Stimulated activated CD8-positive, alpha-beta memory T cell treated with anti-CD3 and anti-CD28 coated beads, Interleukin-12 subunit alpha, Interleukin-12 subunit beta, amount 100 ng/mL, for 24 hours (primary cell): ENCODE results near the gene SNRNP25.
"Not testable (repeated sequence)": the region's sequence is repeated elsewhere in the genome, so short reads cannot be mapped to it uniquely, and the experiment has no call there.

Experiments
- DNase-seq: peaks from one replicate; pipeline ENCODE4 v3.0.0-alpha.2; 2020; ENCODE audit errors: extremely low read depth

SNRNP25 gene

DNA sequence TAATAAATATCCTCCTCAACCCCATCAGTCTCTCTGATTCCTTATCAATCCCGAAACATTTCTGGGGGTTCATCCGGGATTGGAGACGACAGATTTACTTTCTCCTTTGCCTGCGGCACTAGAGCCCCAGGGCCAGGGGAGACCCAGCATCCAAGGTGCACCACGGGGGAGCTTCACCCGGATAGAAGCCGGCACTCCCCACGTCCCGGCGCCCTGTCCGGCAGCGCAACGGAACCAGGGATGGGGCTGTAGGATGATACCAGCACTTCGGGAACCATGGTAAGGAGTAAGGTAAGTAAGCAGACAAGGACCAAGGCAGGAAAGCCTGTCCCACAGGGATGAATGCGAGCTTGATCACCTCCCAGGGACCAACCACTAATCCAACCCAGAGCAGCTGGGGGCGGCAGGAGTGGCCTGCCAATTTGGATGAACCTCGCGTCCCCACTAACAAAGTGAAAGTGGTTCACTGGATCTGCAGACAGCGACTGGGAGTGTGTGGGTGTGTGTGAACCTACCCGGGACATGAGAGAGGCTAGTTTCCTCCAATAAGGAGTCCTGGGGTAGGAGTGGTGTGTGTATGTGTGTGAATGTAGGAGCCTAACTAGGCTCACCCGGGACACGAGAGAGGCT lies 12.1 kb upstream of the SNRNP25 start:
- no peak for DNase-seq

DNA sequence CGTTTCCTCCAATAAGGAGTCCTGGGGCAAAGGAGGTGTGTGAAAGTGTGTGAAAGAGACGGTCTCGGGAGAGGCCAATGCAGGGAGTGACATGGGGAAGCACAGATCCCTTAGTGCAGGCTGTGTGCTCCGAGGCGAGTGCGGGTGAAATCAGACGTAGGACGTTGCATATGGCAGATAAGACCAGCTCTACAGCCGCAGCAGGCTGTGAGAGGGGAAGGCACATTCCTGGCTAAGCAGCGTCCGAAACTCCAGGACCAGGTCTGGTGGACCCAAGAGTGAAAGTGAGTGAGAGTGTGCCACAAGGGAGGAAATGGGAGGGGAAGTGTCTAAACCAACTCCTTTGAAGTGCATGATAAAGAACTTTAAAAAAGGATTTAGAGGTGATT lies 11.6 kb upstream of the SNRNP25 start:
- DNase-seq, result no peak

DNA sequence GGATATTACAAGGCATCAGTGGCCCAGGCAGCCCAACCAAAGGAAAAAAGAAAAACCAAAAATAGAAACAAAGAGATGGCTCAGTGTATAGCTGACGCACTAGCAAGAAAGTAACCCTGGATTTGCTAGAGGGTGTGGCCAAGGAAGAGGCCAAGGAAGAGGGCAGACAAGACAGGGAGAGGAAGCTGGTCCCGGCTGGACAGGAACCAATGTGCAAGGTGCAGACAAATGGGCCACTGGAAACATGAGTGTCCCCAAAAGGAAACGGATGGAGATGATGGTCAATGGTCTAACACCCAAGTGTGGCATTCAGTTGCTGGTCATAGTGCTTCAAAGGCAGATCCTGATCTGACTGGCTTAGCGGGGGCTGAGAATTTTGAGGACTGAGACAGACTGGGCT lies 10.9 kb upstream of the SNRNP25 start:
- DNase-seq, result no peak

DNA sequence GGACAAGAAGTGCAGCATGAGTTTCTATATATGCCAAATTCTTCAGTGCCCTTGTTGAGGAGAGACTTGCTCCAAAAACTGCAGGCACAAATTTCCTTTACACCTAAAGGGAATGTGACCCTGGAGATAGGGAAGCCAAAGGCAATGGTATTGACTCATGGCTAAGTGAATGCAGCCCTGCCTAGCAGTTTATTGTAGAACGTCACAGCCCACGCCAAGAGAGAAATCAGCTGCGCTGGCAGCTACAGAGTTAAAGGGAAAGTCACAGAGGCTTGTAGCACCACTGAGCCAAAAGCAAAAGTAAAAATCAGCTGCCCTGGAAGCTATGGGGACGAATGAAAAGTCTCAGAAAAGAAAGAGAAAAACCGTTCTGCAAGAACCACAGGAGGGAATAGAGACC lies 10.3 kb upstream of the SNRNP25 start:
- no peak for DNase-seq

DNA sequence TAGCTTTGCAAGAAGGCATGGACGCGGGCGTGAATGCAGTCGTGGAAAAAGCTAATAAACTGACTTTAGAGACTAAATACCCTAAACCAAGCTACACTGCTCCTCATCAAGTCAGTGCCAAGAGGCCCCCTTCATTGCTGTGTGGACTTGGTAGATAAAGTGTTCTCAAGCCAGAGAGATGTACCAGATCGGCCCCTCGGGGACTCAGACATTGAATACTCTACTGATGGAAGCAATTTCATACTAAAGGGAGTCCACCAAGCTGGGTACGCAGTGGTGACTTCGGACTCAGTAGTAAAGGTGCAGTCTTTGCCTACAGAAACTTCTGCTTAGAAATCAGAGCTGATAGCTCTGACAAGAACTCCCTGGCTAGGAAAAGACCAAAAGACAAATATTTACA lies 9.0 kb upstream of the SNRNP25 start:
- DNase-seq, result no peak

DNA sequence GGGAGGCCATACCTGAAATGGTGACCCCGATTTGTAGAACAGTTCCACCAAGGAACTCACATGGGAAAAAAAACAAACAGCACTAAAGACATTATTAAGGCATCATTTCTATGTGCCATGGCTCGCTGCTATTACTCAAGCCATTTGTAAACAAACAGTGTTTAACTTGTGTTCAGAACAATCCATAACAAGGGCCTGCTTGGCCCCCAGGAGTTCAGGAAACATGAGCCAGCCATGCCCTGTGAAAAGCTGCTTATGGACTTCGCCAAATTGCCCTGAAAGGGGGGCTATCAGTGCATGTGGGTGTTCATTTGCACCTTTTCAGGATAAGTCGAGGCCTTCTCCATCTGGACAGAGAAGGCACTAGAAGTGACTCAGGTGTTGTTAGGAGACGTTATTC lies 8.2 kb upstream of the SNRNP25 start:
- no peak for DNase-seq

DNA sequence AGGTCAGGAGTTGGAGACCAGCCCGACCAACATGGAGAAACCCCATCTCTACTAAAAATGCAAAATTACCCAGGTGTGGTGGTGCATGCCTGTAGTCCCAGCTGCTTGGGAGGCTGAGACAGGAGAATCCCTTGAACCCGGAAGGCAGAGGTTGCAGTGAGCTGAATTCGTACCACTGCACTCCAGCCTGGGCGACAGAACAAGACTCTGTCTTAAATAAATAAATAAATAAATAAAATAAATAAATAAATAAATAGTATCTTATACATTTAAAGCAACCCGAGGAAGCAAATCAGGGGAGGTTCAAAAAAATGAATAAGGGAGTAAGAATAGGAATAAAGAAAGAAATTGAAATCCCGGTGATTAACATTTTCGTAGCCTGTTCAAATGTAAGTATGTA lies 7.1 kb upstream of the SNRNP25 start:
- not testable (repeated sequence) for DNase-seq

DNA sequence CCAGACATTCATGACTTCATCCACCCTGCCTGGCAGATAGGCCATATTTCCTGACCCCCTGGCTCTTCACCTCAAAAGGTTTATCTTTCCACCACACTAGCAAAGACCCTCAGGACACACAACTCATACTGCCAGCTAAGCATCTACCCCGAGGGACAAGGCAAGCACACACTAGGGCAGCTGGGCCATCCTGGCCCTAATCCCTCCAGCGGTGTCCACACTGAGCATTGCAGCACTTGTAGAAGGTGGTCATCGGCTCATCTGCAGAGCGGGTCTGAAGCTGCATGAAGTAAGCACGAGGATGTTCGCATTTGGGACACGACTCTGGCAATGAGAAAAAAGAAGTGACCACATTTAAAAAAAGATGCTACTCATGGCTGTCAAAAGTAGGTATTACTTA lies 6.4 kb upstream of the SNRNP25 start:
- no peak for DNase-seq

DNA sequence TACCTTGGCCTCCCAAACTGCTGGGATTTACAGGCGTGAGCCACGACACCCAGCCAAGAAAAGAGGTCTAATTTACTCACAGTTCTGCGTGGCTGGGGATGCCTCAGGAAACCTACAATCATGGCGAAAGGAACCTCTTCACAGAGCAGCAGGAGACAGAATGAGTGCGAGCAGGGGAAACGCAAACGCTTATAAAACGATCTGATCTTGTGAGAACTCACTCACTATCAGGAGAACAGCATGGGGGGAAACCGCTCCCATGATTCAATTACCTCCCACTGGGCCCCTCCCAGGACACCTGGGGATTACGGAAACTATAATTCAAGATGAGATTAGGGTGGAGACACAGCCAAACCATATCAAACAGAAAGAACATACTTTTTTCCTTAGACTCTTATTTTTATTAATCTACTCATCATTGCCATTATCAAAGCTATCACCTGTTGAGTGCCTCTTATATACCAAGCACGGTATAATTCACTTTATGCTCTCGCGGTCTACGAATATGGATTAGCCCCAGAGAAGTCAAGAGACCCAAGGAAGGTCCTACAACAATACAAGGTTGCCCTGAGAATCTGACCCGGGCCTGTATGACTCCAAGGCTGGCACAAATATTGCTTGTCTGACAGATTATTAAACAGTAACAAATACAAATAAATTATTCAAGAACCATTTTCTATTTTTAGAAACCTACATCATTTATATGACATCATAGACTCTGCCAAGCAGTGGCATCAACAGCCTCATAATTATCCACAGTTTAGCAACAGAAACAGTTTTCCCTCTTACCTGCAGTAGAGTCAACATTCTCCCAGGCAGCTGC lies 2.6 kb upstream of the SNRNP25 start:
- DNase-seq, result no peak

DNA sequence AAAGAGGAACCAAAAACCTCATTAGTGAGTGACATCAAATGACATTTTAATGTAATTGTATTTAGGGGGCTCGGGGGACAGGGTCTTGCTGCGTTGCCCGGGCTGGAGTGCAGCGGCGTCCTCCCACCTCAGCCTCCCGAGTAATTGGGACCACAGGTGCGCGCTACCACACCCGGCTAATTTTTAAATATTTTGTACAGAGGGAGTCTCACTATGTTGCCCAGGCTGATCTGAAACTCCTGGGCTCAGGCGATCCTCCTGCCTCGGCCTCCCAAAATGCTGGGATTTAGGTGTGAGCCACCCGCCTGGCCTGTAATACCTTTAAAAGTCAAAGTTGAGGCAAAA lies 581 bp downstream of the SNRNP25 start:
- DNase-seq, result no peak

DNA sequence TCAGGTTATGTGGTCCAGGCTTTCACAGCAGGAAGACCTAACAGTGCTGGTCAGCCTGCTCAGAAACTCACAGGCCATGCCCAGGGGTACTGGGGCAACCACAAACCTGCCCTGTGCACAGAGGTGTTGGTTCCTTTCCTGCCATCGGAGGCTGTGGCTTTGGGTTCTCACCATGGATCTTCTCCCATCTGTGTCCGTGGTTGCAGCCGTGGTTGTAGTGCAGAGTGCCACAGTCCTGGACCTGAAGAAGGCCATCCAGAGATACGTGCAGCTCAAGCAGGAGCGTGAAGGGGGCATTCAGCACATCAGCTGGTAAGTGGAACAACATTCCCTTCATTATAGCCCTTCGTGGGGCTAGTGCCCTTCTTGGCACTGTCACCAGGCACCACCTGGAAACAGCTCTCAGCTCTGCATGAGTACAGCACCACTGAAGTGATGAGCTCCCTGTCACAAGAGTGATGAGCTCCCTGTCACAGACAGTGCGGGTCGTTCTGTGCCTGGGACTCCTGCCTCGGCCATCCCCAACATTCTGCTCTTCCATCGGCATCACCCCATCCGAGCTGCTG lies 2.0 kb downstream of the SNRNP25 start:
- no peak for DNase-seq

DNA sequence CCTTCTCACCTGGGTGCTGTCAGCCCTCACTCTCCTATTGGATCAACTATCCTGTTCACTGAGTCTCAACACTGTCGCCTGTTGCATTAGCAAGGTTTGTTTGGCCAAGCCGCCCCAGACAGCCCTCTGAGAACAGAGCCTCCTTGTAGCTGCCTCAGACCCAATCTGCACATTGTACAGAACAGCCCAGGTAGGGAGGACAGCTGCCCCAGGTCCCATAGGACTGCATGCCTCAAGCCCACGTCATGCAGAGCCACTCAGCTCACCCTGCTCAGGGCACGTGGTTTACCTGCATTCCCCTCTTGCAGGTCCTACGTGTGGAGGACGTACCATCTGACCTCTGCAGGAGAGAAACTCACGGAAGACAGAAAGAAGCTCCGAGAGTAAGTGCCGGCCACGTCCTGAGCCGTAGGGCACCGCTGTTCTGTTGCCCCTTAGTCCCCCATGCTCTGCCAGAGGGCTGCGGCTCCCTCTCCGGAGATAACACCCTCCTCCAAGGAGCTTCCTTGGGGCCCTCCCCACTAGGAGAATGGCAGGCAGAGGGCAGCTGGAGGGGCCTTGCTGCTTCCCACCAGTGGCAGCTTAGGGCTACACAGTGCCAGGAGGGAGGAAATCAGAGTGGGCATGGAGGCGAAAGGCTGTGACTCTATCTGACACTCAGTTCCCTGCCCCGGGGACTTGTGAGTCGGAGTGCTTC lies 2.8 kb downstream of the SNRNP25 start:
- no peak for DNase-seq

DNA sequence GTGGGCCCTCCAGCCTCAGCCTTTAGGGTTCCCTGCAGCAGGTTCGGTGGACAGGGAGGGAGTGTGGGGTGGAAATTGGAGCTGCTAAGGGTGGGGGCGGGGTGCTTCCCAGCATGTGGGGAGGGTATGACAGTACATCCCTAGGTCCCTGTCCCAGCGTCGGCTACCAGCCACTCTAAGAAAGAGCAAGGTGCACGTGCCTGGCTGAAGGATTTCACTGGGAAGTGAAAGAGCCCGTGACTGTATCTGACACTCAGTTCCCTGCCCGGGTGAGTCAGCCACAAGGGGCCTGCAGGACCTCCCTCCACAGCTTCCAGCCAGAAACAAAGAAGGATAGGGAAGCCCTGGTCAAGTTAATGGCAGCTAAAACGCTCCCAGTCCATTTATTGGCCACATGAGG lies 4.1 kb downstream of the SNRNP25 start:
- no peak for DNase-seq

DNA sequence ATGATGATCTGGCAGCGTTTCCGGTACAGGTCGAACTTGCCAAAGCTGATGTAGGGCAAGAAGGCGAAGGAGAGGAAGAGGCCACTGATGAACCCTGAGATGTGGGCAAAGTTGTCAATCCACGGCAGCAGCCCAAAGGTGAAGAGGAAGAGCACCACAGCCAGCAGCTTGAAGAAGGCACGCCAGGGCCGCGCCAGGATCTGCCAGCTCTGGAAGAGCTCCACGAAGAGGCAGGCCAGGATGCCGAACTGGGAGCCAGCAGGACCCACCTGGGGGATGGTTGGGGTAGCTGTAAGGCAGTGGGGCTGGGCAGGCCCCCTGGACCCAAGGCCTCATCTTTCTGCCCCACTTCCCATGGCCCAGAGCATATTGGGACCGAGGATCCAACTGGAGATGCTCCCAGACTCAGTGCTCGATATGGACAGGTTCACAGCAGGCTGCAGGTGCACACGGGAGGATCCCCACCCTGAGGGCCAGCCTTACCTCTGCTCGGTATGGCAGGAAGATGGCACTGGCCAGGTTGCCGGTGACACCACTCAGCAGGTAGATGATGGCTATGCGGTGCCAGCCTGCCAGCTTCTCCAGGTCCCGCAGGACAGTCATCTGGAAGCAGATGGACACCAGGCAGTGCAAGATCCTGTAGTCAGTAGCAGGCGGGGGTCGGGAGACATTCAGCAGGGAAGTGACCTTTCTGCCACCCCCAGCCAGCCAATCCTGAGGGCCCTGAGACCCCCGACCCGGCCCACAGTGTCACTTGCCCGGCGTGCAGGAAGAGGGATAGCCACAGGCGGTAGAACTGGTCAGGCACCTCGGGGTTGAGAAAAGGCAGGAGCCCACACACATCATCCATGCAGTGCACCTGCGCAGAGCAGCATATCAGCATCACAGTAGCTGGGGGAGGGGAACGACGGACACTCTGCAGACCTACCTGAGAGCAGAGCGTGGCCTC lies 5.1 kb downstream of the SNRNP25 start:
- DNase-seq, result no peak

DNA sequence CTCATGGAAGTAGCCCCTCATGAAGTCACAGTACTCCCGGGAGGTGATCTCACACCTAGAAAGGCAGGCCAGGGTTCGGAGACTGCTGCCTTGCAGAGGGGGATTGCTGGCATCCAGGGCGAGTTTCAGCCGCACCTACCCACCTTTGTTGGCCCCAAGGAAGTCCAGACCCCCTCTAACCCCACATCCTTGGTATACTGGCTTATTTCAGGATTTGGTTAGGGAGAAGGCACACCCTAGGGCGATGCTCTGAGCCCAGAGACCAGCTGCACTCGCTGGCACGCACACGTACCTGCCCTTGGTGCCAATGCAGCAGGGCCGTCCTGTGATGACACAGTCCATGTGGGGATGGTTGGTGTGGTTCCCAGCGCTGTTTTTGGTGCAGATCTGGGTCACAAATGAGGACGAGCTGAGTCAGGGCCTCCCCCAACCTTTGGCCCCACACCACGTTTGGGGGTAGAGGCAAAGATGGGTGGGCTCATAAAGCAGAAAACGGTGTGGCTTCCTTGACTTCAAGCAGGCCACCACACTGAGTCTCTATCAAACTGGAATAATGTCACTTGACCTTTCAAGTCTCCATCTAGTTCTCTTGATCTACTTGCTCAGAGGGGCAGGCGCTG lies 5.9 kb downstream of the SNRNP25 start:
- DNase-seq, result no peak

DNA sequence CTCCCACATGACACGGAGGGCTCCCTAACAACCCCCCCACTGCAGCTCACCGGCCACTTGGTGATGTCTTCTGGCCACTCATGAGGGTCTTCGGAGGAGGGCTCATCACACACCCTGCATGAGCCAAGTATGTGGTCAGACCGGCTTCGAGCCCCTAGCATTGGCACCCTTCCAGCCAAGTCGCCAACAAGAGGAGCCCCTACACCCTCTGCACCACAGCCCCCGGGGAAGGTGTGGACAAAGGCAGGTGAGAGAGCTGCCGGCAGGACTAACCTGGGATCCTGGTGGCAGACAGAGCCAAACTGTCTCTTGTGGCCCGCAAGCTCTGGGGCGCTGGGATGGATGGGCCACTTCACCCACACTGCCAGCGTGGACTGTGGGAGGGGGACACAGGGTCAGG lies 6.5 kb downstream of the SNRNP25 start:
- no peak for DNase-seq

DNA sequence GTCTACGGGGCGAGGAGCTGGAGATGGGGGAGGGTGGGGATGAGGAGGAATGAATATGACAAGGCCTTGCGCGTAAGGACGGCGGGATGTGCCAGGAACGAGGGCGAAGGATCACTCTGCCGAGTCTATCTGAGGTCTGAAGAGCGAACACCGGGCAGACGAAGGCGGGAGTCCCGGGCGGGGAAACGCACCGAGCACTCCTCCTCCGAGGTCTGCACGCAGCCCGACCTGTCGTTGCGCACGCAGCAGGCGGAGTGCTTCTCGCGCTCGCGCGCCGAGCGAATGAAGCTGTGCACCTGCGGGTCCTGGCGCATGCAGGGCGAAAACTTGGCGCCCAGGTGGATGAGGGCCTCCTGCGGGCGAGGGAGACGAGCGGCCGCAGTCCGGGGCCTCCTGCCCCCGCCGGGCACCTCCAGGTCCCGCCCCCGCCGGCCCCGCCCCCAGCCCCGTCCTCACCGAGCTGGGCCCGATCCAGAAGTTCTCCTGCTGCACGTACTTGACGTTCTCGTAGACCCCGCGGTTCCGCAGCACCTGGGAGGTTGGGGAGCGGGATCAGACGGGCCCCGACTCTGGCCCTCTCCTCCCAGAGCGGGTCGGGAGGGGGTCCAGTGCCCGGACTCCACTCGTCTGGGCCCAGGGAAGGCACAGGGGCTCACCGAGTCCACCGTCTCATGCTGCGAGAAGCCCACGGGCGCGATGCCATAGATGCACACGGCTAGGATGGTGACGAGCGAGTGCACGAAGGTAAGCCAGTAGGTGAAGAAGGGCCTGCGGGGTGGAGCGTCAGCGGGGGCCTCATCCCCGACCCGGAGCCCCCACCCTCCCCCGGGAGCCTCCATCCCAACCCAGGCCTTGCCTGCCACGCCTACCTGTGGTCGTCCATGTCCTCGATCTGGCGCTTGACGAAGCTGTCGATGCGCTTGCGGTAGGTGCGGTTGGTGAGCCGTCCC lies 7.6 kb downstream of the SNRNP25 start:
- no peak for DNase-seq

DNA sequence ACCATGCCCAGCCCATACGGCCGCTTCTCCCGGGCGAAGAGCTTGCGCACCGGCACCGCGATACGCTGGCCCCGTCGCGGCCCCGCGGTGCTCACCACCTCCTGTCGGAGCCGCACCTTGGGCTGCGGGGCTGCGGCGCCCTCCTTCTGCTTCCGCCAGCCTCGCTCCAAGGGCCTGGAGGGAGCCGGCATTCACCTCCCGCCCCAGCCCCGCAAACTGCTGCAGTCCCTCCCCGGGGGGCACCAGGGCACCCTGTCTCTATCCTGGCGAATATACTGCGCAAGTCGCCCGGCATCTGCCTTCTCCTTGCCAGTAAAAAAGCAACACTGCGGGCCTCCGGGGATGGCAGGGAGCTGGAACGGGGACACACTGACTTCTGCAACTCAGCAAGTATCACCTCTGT lies 8.3 kb downstream of the SNRNP25 start:
- DNase-seq, result no peak

DNA sequence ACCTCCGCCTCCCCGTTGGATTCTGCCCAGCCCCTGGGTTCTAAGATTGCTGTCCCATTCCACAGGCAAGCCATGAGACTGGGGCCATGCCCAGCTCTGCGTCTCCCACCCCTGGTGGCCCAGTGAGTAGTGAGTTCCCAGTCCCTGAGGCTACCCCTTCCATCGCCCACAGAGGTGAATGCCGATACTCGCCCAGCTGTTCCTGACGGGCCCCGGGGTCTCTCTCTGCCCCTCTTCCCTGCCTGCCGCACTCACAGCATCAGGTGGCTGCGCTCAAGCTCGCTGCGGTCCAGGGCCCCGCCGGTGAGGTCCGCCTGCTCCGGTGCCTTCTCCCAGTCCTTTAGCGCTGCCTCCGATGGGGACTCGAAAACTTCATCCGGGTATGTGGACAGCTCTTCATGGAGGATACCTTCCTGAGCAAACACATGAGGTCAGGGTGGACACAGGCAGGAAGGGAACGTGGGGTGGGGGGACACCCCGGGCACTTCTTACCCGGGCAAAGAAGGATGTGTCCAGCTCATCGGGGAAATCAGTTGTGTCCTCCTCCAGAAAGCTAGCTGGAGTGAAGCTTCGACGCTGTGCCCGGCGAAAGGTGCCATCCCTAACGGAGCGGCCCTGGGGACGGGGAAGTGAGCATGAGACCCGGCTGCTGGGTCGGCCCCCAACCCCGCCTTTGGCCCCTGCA lies 8.8 kb downstream of the SNRNP25 start:
- no peak for DNase-seq
